ENCODE measurements around the gene TMSB10.
A peak's percentile ranks its signal among the peaks of the same experiment; 100 is the strongest.
"Not testable (repeated sequence)": the region's sequence is repeated elsewhere in the genome, so short reads cannot be mapped to it uniquely, and the experiment has no call there.

The TMSB10 gene

GRCh38 chr2:84905181-84906107 is at the start of gene TMSB10:
Gene TMSB10, plus strand, starts transcription at chr2:84905656.
- peak; percentile 88 for DNase-seq

DNA sequence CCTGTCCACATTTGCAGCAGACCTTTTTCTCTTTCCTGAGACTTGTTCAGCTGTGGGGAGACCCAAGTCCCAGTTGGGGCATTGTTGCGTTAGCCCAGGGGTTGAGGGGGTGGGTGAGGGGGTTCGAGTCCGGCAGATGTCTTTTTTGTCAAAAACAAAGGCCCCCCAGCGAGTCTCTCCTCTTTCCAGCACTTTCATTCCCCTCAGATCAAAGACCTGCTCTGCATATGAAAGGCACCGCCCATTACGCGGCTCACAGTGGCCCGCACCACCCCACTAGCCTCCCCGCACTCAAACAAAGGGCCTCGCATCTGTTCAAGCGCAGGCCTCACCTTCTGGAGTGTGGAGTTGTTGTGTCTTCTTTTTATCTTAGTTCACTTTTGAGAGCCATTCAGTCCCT is 49.7 kb upstream of the TMSB10 start:
- DNase-seq, result no peak

- DNase-seq, result peak; percentile 86
These were observed 48.7 kb upstream of the TMSB10 start for GRCh38 chr2:84856787-84857186.

DNA sequence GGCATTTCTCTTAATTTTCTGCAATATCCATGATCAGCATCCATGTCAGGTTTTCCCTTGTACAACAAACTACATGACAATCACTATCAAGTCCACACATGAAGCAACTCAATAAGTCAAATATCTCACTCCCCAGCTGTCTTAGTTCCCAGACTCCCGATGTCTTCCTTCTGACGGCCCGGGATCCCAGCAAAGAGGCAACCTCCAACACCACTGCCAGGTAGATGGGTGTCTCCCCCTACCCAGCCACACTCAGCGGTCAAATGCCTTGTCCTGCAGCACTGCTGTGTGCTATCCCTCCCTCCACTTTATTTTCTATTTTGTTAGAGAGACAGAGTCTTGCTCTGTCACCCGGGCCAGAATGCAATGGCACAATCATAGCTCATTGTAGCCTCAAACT is 47.9 kb upstream of the TMSB10 start:
- DNase-seq, result no peak

DNA sequence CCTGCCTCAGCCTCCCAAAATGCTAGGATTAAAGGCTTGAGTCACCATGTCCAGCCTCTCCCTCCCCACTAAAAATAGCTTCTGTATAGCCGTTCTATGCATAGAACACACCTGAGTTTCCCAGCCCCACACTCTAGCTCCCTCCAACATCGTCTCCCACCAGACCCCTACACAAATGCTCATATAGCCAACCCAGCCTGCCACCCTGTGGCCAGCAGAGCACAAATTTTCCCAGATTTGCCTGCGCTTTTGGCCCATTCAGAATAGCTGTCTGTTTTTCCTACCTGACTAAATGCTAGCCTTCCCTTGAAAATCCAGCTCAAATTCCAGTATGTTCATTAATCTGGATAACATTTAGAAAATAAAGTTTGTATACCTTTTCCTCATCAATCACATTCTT is 47.3 kb upstream of the TMSB10 start:
- peak; percentile 0 for DNase-seq

GRCh38 chr2:84858937-84859336 is 46.5 kb upstream of the TMSB10 start:
- no peak for DNase-seq

- DNase-seq, result no peak
These were observed 43.9 kb upstream of the TMSB10 start for GRCh38 chr2:84861539-84861938.

DNA sequence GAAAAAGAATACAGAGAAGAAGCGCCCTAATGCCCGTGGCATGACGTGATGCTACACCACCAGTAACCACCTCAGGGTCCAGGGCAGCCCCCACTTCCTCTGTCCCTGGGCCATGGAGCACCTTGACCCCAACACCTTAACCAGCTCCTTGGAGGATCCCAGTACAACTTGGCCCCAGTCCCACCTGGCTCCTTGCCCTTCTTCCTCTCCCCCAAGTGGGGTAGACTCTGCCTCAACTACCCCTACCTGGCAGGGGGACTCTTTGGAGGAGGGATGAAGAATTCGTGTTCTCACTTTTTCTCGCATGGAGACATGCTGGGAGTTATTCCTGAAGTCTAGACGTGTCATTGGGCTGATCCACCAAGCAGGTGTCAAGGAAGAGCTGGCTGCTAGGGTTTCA is 43.5 kb upstream of the TMSB10 start:
- no peak for DNase-seq

DNA sequence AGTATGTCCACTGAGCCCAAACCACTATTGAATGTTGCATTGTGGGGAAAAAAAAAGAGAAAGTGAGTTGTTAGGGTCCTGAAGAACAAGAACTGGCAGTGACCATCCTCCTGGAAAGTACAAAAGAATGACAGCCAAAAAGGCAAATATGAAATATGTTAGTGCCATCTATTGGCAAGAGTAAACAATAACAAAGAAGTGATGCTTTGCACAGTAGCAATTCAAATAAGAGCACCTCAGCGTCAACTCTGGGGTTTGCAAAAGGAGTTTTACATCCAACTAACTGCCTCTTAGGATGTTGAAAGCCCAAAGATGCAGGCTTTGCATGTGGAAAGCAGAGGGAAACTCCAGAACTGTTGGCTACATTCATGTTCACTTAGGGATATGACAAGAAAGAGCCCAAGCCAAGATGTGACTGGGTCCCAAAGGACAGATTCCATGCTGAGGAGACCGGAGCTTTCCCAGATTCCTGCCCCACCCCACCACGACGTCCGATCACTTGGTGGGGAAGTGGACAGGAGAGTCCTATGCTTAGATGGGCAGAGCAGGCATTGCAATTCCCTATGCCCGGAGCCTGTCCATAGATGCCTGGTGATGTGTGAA is 40.2 kb upstream of the TMSB10 start:
- peak; percentile 61 for DNase-seq

DNA sequence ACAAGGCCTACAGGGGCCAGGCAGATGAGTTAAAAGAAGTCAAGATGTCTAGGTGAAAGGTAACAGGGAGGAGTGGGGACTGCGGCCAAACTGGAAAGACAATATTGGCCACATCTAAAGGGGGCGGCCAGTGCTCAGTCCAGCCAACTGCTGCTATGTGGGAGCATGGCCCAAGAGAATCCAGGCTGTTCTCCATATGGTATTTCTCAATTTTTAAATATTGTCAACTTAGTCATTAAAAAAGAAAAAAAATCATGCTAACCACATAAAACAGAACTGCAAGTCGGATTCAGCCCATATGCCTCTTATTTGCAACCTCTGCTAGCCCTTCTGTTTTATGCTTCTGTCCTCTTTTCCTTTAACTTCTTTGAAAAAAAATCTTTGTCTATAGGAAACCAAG is 39.3 kb upstream of the TMSB10 start:
- no peak for DNase-seq

DNA sequence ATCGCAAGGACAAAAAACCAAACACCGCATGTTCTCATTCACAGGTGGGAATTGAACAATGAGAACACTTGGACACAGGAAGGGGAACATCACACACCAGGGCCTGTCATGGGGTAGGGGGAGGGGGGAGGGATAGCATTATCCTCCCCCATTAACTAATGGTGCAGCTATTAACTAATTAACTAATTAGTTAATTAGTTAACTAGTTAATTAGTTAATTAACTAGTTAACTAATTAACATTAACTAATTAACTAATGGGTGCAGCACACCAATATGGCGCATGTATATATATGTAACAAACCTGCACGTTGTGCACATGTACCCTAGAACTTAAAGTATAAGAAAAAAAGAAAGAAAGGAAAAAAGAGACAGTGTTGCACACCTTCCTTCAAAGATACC is 37.1 kb upstream of the TMSB10 start:
- not testable (repeated sequence) for DNase-seq

DNA sequence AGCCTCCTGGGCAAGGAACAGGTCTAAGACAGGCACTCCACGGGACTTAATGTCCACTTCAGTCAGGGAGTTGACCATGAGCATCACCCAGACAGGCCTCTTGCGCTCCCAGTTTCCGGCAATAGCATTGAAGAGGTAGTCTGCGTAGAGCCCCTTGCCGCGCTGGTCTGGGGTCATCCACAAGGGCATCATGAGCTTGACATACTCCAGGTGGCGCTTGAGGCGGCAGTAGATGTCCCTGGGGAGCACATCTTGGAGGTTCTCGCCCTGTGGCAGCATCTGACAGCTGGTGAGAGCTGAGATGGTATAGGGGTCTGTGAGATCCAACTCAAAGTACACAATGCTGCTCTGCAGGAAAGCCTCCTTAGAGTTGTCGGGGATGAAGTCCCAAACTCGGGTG is 35.1 kb upstream of the TMSB10 start:
- DNase-seq, result no peak

GRCh38 chr2:84872691-84873090 is 32.8 kb upstream of the TMSB10 start:
- DNase-seq, result not testable (repeated sequence)

- DNase-seq, result no peak
These were observed 32.1 kb upstream of the TMSB10 start for GRCh38 chr2:84873350-84873749.

DNA sequence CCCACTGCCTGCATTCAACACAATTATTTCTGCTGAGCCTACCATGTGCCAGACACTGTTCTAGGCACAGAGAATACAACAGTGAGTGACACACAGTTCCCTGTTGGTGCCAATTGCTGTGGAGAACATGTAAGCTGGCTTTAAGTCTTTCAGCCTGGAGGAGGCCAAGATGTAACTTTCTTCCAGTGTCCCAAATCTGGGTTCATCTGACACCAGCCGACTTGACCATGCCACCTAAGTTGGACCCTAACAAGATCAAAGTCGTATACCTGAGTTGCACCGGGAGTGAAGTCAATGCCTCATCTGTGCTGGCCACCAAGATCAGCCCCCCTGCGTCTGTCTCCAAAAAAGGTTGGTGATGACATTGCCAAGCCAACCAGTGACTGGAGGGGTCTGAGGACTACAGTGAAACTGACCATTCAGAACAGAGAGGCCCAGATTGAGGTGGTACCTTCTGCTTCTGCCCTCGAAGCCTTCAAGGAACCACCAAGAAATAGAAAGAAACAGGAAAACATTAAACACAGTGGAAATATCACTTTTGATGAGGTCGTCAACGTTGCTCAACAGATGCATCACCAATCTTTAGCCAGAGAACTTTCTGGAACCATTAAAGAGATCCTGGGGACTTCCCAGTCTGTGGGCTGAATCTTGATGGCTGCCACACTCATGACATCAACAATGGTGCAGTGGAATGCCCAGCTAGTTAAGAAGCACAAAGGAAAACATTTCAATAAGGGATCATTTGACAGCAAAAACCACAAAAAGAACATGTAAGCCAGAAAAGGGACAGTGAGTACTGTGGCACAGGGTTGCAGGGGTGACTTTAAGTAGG is 30.9 kb upstream of the TMSB10 start:
- no peak for DNase-seq

DNA sequence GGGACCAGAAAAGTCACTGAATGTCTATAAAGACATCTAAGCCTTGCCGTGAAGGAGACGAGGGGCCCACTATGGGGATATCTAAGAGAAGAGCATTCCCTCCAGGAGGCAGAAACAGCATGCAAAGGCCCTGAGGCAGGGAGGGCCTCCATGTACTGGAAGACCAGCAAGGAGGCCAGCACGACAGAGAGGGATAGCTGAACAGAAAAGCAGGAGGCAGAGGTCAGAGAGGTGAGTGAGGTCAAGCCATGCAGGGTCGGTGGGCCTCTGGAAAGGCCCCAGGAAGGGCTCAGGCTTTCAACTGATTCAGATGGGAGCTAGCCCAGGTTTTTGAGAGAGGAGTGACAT is 30.3 kb upstream of the TMSB10 start:
- no peak for DNase-seq

- not testable (repeated sequence) for DNase-seq
These were observed 29.8 kb upstream of the TMSB10 start for GRCh38 chr2:84875619-84876018.

- peak; percentile 5 for DNase-seq
These were observed 29.1 kb upstream of the TMSB10 start for GRCh38 chr2:84876369-84876768.

DNA sequence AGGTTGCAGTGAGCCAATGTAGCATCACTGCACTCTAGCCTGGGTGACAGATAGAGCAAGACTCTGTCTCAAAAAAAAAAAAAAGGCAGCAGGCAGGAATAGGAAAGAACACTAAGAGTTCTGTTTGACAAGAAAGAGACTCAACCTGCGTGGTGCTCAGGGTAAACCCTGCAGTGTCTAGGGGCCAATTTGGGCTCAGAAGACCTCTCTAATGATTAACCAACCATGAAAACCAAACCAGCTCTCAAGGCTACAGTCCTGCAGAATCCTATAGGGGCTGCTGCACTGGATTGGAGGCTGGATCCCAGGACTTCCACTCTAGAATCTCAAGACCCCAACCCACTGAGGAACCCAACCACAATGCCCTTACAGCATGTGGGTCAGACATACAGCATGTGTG is 27.0 kb upstream of the TMSB10 start:
- DNase-seq, result no peak

GRCh38 chr2:84878896-84879583 is 26.4 kb upstream of the TMSB10 start:
- no peak for DNase-seq

DNA sequence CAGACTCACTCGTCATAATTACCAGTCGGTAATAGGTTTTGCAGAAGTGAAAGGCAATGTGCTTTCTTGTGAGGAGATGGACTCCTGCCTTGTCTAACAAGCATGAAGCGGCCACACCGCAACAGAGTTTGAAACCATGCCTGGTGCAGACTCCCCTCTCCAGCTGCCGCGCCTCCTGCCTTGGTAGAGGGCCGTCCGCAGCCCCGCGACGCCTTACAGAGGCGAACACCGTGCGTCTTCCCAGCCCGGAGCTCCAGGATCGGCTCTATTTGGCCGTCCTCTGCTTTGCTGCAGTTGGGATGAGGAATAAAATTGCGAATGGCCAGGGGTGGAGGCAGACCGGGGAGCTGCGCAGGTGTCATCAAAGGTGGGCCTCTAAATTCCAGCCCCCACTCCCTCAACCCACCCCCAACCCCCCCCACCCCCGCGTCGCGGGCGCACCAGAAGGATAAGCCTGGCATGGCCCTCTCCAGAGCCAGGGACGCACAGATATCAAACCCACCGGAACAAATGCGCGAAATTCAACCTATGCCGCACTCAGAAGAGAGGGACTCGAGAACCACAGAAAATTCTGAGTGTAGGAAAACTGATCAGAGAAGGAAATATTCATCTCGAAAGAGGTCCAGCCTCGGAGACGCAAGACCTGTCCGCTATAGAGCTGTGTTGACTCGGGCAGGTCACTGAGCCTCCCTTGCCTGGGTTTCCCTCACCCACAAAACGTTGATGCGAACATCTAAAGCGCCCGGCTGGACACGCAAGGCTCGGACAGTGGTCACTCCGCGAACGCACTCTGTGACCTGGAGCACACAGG is 25.7 kb upstream of the TMSB10 start:
- DNase-seq, result no peak

- no peak for DNase-seq
These were observed 25.1 kb upstream of the TMSB10 start for GRCh38 chr2:84880395-84880644.

Measured in OCI-M1 (cell line).